ENCODE measurements around the gene MICAL2. TPM values are rescaled to one million over a fixed set of nuclear protein-coding genes. Genes with fewer than 3 reads are reported as not detected.

Gene MICAL2
- total and polyA plus RNA-seq, 10 of the 15 experiments (the other 5 are each of a cell fraction or from before 2014, with no cell fraction given): 0.90 to 5.6 (median 2.4) TPM

DNA sequence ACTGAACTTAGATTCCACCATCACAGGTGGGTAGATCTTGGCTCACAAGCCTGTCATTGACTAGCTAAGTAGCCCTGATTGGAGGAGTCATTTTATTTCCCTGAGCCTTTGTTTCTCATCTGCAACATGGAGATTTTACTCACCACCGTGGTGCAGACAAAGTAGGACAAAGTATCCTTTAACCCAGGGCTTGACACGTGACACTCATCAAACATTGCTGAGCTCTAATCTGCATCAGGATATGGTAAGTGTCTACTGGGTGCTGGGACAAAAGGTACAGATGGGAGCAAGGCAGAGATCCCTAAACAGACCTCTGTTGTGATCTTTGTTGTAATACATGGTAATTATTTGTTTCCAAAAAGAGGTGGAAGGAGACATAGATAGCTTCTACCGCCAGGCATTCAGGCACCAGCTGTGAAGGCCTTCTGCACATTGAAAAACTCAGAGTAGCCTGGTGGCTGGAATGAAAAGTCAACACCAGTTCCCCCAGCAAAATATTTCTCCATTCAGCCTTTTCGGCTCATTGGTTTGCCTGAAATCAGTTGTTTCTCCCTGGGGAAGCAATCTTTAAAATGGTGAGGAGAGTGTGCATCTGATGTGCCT, 18.3 kb upstream of the MICAL2 start (continued):
- TF ChIP-seq, protein P1, sequence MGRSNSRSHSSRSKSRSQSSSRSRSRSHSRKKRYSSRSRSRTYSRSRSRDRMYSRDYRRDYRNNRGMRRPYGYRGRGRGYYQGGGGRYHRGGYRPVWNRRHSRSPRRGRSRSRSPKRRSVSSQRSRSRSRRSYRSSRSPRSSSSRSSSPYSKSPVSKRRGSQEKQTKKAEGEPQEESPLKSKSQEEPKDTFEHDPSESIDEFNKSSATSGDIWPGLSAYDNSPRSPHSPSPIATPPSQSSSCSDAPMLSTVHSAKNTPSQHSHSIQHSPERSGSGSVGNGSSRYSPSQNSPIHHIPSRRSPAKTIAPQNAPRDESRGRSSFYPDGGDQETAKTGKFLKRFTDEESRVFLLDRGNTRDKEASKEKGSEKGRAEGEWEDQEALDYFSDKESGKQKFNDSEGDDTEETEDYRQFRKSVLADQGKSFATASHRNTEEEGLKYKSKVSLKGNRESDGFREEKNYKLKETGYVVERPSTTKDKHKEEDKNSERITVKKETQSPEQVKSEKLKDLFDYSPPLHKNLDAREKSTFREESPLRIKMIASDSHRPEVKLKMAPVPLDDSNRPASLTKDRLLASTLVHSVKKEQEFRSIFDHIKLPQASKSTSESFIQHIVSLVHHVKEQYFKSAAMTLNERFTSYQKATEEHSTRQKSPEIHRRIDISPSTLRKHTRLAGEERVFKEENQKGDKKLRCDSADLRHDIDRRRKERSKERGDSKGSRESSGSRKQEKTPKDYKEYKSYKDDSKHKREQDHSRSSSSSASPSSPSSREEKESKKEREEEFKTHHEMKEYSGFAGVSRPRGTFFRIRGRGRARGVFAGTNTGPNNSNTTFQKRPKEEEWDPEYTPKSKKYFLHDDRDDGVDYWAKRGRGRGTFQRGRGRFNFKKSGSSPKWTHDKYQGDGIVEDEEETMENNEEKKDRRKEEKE (IDR thresholded peaks at IDR 0.05): no peak
- TF ChIP-seq WRNIP1 (IDR thresholded peaks at IDR 0.05; ENCODE audit: borderline replicate concordance, low read depth, low read length) (no peak), ZZZ3 (IDR thresholded peaks at IDR 0.05; ENCODE audit: control insufficient read depth, insufficient read length, low read depth) (no peak), POLR2AphosphoS5 (IDR thresholded peaks at IDR 0.05; ENCODE audit: low read length) (no peak)

- ATAC-seq (no peak), FAIRE-seq (no peak), DNase-seq (ENCODE audit: low read depth, low spot score) (no peak)
- no peak overlapping the region for H3K27ac ChIP-seq (ENCODE audit: control insufficient read depth, insufficient read depth)
- H3K9ac ChIP-seq (ENCODE audit: control insufficient read depth, insufficient read depth, low read length): no peak overlapping the region
- BruUV-seq (replicated peaks): no TSS peak
- H3K9me3 ChIP-seq (replicated peaks; ENCODE audit: control insufficient read depth, insufficient read depth, low read length): no peaks in the 10 kb centered on the region
- POLR2A ChIA-PET: no interaction called here
- no peaks in the 10 kb centered on the region; a peak in 1 of 4 replicates for H3K27me3 ChIP-seq (replicated peaks in 1 of 2; ENCODE audit: control insufficient read depth in 2 of 2, insufficient read depth in 2 of 2, low read length in 1 of 2)
- H2AFZ ChIP-seq (ENCODE audit: control insufficient read depth, low read depth, low read length): no peak overlapping the region
- RAD21 ChIA-PET (ENCODE audit: unreplicated experiment): interaction anchor here (0.6 to 1.1 kb wide), 2 partner anchors 88 to 107 kb away, joined by 3 read pairs; no protein-coding TSS in a partner anchor
- H3K4me1 ChIP-seq (ENCODE audit: control insufficient read depth, insufficient read depth, low read length): no peaks in the 10 kb centered on the region
- no peaks in the 10 kb centered on the region for H3K79me2 ChIP-seq (ENCODE audit: control insufficient read depth, insufficient read depth, low read length)
- TF ChIP-seq, protein P2, sequence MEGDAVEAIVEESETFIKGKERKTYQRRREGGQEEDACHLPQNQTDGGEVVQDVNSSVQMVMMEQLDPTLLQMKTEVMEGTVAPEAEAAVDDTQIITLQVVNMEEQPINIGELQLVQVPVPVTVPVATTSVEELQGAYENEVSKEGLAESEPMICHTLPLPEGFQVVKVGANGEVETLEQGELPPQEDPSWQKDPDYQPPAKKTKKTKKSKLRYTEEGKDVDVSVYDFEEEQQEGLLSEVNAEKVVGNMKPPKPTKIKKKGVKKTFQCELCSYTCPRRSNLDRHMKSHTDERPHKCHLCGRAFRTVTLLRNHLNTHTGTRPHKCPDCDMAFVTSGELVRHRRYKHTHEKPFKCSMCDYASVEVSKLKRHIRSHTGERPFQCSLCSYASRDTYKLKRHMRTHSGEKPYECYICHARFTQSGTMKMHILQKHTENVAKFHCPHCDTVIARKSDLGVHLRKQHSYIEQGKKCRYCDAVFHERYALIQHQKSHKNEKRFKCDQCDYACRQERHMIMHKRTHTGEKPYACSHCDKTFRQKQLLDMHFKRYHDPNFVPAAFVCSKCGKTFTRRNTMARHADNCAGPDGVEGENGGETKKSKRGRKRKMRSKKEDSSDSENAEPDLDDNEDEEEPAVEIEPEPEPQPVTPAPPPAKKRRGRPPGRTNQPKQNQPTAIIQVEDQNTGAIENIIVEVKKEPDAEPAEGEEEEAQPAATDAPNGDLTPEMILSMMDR (IDR thresholded peaks at IDR 0.05 in 2 of 3, conservative IDR thresholded peaks at IDR 0.05 in 1 of 3; ENCODE audit: control insufficient read depth in 2 of 3, extremely low read depth in 1 of 3, insufficient read depth in 1 of 3, low read depth in 3 of 3, low read length in 3 of 3): no peak
- TF ChIP-seq TAF1 (IDR thresholded peaks at IDR 0.05; ENCODE audit: borderline replicate concordance, low read depth, low read length) (no peak), EZH2 (IDR thresholded peaks at IDR 0.05; ENCODE audit: borderline replicate concordance, control insufficient read depth, low read depth, low read length) (no peak), TBL1XR1 (IDR thresholded peaks at IDR 0.05; ENCODE audit: low read depth, low read length) (no peak), NR2F1 (conservative IDR thresholded peaks at IDR 0.05) (no peak), MXI1 (IDR thresholded peaks at IDR 0.05; ENCODE audit: low read depth, low read length) (no peak)
- TF ChIP-seq, protein P3, sequence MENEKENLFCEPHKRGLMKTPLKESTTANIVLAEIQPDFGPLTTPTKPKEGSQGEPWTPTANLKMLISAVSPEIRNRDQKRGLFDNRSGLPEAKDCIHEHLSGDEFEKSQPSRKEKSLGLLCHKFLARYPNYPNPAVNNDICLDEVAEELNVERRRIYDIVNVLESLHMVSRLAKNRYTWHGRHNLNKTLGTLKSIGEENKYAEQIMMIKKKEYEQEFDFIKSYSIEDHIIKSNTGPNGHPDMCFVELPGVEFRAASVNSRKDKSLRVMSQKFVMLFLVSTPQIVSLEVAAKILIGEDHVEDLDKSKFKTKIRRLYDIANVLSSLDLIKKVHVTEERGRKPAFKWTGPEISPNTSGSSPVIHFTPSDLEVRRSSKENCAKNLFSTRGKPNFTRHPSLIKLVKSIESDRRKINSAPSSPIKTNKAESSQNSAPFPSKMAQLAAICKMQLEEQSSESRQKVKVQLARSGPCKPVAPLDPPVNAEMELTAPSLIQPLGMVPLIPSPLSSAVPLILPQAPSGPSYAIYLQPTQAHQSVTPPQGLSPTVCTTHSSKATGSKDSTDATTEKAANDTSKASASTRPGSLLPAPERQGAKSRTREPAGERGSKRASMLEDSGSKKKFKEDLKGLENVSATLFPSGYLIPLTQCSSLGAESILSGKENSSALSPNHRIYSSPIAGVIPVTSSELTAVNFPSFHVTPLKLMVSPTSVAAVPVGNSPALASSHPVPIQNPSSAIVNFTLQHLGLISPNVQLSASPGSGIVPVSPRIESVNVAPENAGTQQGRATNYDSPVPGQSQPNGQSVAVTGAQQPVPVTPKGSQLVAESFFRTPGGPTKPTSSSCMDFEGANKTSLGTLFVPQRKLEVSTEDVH (IDR thresholded peaks at IDR 0.05; ENCODE audit: low read depth, partially characterized antibody): no peak
- H3K4me2 ChIP-seq (ENCODE audit: control insufficient read depth, insufficient read depth): no peak overlapping the region
- H3K36me3 ChIP-seq (ENCODE audit: control insufficient read depth in 2 of 2, insufficient read depth in 2 of 2, low read length in 1 of 2): no peaks in the 10 kb centered on the region
- 57% methylated on average over 6 of the region's 6 CpGs for WGBS (ENCODE audit: insufficient coverage, insufficient replicate concordance, low lambda C conversion rate, missing lambda C conversion rate)
- CTCF ChIA-PET: no interaction called here
- in situ Hi-C loops (cut with MboI) (no loop called here), intact Hi-C loops (cut with micrococcal nuclease; ENCODE audit: unreplicated experiment) (no loop called here)
- H3K4me3 ChIP-seq: no peak overlapping the region
- SMC1A ChIA-PET (ENCODE audit: uncharacterized antibody, unreplicated experiment): interaction anchor here (1.1 to 1.4 kb wide), 2 partner anchors 31 to 141 kb away, joined by 3 read pairs; no protein-coding TSS in a partner anchor
- H4K20me1 ChIP-seq (ENCODE audit: control insufficient read depth, insufficient read depth): no peaks in the 10 kb centered on the region
Measured at GRCh38 chr11:12092714-12093113, 17.7 kb upstream of the MICAL2 start.
